Measurements from ENCODE around the gene MRPL1. TPM values are rescaled to one million over a fixed set of nuclear protein-coding genes. Genes with fewer than 3 reads are reported as not detected.

MRPL1 gene
- total and polyA plus RNA-seq, 8 donors, result 8.0 to 27.7 (median 13.1) TPM

- DNase-seq, result peak in 2 of 6 donors; percentile 9 to 36
- intact Hi-C loops (cut with DNase I), result no loop called here
These were observed 131.6 kb downstream of the MRPL1 start for GRCh38 chr4:77994194-77994721.

GRCh38 chr4:77996076-77996475, 133.4 kb downstream of the MRPL1 start:
- FAIRE-seq (no peak), DNase-seq (no peak), ATAC-seq (no peak)
- Histone ChIP-seq H3K27ac (no peak overlapping the region), H3K4me3 (no peak overlapping the region), H3K36me3 (no peaks in the 10 kb centered on the region), H3K27me3 (no peaks in the 10 kb centered on the region), H3K4me1 (no peaks in the 10 kb centered on the region), H3K9me3 (no peaks in the 10 kb centered on the region)
- intact Hi-C loops (cut with DNase I), result no loop called here
- TF ChIP-seq CTCF (IDR thresholded peaks at IDR 0.05), result no peak
- WGBS, 2 donors, result 25 to 29% methylated on average over 3 of the region's 3 CpGs

More at GRCh38 chr4:77994194-77994721, 131.6 kb downstream of the MRPL1 start:
- no peaks in the 10 kb centered on the region for H3K4me1 ChIP-seq
- H3K36me3 ChIP-seq, result no peaks in the 10 kb centered on the region
- H3K27me3 ChIP-seq, result no peaks in the 10 kb centered on the region
- H3K4me3 ChIP-seq, result no peak overlapping the region
- no peak overlapping the region for H3K27ac ChIP-seq
- no peaks in the 10 kb centered on the region for H3K9me3 ChIP-seq
- peak; percentile 21 to 41 (median 32) for TF ChIP-seq CTCF (IDR thresholded peaks at IDR 0.05)
- FAIRE-seq, result no peak
- peak in 3 of 4 donors; percentile 73 to 88 (median 86) for ATAC-seq

- FAIRE-seq, result no peak
These were observed 138.9 kb downstream of the MRPL1 start for GRCh38 chr4:78001531-78001930.

GRCh38 chr4:78002260-78002659, 139.6 kb downstream of the MRPL1 start:
- FAIRE-seq (no peak), DNase-seq (no peak), ATAC-seq (no peak)
- Histone ChIP-seq H3K4me3 (no peak overlapping the region), H3K27ac (no peak overlapping the region), H3K9me3 (no peaks in the 10 kb centered on the region), H3K4me1 (no peaks in the 10 kb centered on the region), H3K27me3 (no peaks in the 10 kb centered on the region), H3K36me3 (no peaks in the 10 kb centered on the region)
- intact Hi-C loops (cut with DNase I), result no loop called here
- no peak for TF ChIP-seq CTCF (IDR thresholded peaks at IDR 0.05)
- 54 to 59% methylated on average over 4 of the region's 4 CpGs for WGBS, 2 donors

More at GRCh38 chr4:78001531-78001930, 138.9 kb downstream of the MRPL1 start:
- DNase-seq (no peak), ATAC-seq (no peak)
- intact Hi-C loops (cut with DNase I), result no loop called here
- Histone ChIP-seq H3K9me3 (no peaks in the 10 kb centered on the region), H3K36me3 (no peaks in the 10 kb centered on the region), H3K27ac (no peak overlapping the region), H3K4me1 (no peaks in the 10 kb centered on the region), H3K27me3 (no peaks in the 10 kb centered on the region), H3K4me3 (no peak overlapping the region)
- whole genome bisulfite sequencing, 2 donors, result 28 to 33% methylated on average over 1 of the region's 1 CpG
- no peak for TF ChIP-seq CTCF (IDR thresholded peaks at IDR 0.05)

Other genes with a start within 250 kb of the MRPL1 start
- gene CNOT6L, start 43.5 kb upstream of the MRPL1 start, total RNA-seq, result 10 to 100 TPM; 22.3 to 38.7 (median 26.9) TPM
- gene CNOT6L, start 43.5 kb upstream of the MRPL1 start, polyA plus RNA-seq, result 1 to 10 TPM; 2.2 to 4.8 TPM
- 10 to 100 TPM; 14.3 to 21.5 (median 15.8) TPM for gene FRAS1, start 194.5 kb downstream of the MRPL1 start, total RNA-seq
- gene FRAS1, start 194.5 kb downstream of the MRPL1 start, polyA plus RNA-seq, result 1 to 10 TPM; 4.7 to 6.5 TPM